Common myeloid progenitor, CD34-positive (primary cell): ENCODE measurements around the gene ACO1.

Experiments used
- CTCF ChIA-PET: fragments of 350-600 bp; sonication (Branson Sonifier 250); formaldehyde crosslinking; loops from one replicate; lab custom pipeline; 2021; ENCODE audit warnings: antibody characterized with exemption; lab: Charles Lee
- POLR2A ChIA-PET: fragments of 350-600 bp; sonication (Branson Sonifier 250); formaldehyde crosslinking; loops from one replicate; lab custom pipeline; 2021; ENCODE audit warnings: antibody characterized with exemption; lab: Charles Lee
- DNase-seq, 3 donors: peaks; one replicate each; pipeline versions ENCODE4 v3.0.0 to v3.0.0-alpha.2; 2013
- H3K27ac ChIP-seq, 2 experiments: 1 replicate in 1 of 2; 2 replicates in 1 of 2; pipeline ENCODE4 v1.7.0; 2013; ENCODE audit warnings: inconsistent platforms in 2 of 2, low read length in 2 of 2, mild to moderate bottlenecking in 2 of 2, low read depth in 1 of 2, moderate library complexity in 1 of 2; ENCODE audit not compliant: severe bottlenecking in 2 of 2, insufficient read depth in 1 of 2, poor library complexity in 1 of 2
- H3K27me3 ChIP-seq, 5 experiments: replicated peaks in 2 of 5; 1 replicate in 3 of 5; 2 replicates in 2 of 5; pipeline versions ENCODE4 v1.6.1 to v1.7.0; 2013; ENCODE audit warnings: low read length in 4 of 5, mild to moderate bottlenecking in 2 of 5, moderate library complexity in 2 of 5, inconsistent platforms in 1 of 5; ENCODE audit not compliant: insufficient read depth in 5 of 5, control insufficient read depth in 4 of 5
- H3K36me3 ChIP-seq, 4 experiments: 1 replicate in 2 of 4; 2 replicates in 2 of 4; pipeline versions ENCODE4 v1.6.1 to v1.7.0; 2013; ENCODE audit warnings: low read length in 3 of 4, control low read depth in 1 of 4, mild to moderate bottlenecking in 1 of 4; ENCODE audit not compliant: control insufficient read depth in 4 of 4, insufficient read depth in 4 of 4
- H3K4me1 ChIP-seq, 4 experiments: 1 replicate in 3 of 4; 2 replicates in 1 of 4; pipeline versions ENCODE4 v1.6.1 to v1.7.1; 2013; ENCODE audit warnings: low read length in 3 of 4, mild to moderate bottlenecking in 3 of 4, control low read depth in 1 of 4, inconsistent platforms in 1 of 4, moderate library complexity in 1 of 4; ENCODE audit not compliant: control insufficient read depth in 4 of 4, insufficient read depth in 4 of 4; ENCODE audit errors: control extremely low read depth in 1 of 4
- H3K4me3 ChIP-seq, 7 experiments: 1 replicate in 4 of 7; 2 replicates in 3 of 7; pipeline versions ENCODE4 v1.5.1 to v1.7.0; 2013; ENCODE audit warnings: mild to moderate bottlenecking in 7 of 7, low read length in 6 of 7, moderate library complexity in 6 of 7, inconsistent platforms in 2 of 7, low read depth in 2 of 7, control low read depth in 1 of 7; ENCODE audit not compliant: insufficient read depth in 4 of 7, control insufficient read depth in 1 of 7; ENCODE audit errors: extremely low read depth in 1 of 7
- H3K9me3 ChIP-seq, 5 experiments: 1 replicate in 4 of 5; 2 replicates in 1 of 5; pipeline versions ENCODE4 v1.6.1 to v1.7.1; 2013; ENCODE audit warnings: low read length in 4 of 5, mild to moderate bottlenecking in 2 of 5, inconsistent platforms in 1 of 5, low read depth in 1 of 5, moderate library complexity in 1 of 5; ENCODE audit not compliant: control insufficient read depth in 4 of 5, insufficient read depth in 2 of 5; ENCODE audit errors: control extremely low read depth in 1 of 5
- WGBS: methylation state at CpG from one replicate; pipeline ENCODE4 v1.1.5; 2013; ENCODE audit not compliant: insufficient coverage; 5-methylcytosine and 5-hydroxymethylcytosine counted together

Gene ACO1

DNA sequence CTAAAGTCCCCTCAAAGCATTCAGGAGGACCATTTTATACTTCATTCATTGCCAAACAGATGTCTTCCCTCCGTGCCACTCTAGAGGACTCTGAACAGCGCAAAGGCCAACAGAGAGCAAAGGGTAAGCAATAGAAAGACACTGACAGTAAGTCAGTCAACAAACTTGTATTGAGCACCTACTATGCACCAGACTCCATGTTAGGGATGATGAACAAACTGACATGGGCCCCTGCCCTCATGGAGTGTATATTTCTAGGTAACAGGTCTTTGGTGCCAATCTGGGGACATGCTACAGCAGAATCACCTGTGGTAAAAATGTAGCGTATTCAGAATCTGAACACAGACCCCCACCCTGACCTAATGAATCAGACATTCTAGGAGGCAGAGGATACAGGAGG lies 3.5 kb upstream of the ACO1 start:
- H3K9me3 ChIP-seq: no peaks in the 10 kb centered on the region
- POLR2A ChIA-PET: no interaction called here
- CTCF ChIA-PET: interaction anchor here (1.3 to 7.4 kb wide), 10 partner anchors 9 to 209 kb away, joined by 6 to 257 read pairs (median 21); partner anchors contain the start of genes NDUFB6 and RIGI
- DNase-seq: no peak
- no peaks in the 10 kb centered on the region for H3K36me3 ChIP-seq
- H3K4me1 ChIP-seq: peaks cover 3 to 24% (median 14%) of the 10 kb centered on the region in 4 experiments
- 93% methylated on average over 2 of the region's 3 CpGs for WGBS
- H3K27me3 ChIP-seq: peaks cover 7 to 14% (median 9%) of the 10 kb centered on the region in 5 experiments
- H3K4me3 ChIP-seq: no peak overlapping the region
- no peak overlapping the region for H3K27ac ChIP-seq

DNA sequence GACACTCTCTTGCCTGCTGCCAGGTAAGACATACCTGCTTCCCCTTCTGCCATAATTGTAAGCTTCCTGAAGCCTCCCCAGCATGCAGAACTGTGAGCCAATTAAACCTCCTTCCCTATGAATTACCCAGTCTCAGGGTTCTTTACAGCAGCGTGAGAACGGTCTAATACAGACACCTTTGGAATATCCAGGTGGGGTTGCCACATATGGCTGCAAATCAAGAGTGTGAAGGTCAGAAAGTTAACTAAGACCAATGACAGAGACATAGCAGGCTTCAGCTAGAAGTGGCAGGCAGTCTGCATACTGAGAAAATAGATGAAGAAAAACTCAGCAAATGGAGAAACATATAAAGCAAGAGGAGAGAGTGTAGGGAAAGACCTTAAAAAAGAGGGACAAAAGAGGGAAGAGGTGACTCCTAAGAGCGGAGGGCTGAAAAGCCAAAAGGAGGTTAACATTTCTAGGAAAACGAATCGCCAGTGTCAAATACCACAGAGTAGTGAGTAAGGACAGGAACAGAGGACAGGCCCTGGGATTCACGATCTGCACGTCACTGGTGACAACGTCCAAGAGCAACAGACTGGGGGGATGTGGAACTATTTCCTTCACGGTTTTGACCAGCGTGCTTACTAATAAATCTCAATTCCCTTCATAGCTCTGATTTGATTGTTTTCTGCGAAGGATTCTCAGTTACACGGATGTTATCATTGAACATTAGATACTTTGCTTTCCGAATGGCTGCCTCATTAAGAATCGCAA lies 1.7 kb upstream of the ACO1 start:
- CTCF ChIA-PET: interaction anchor here (0.7 to 5.0 kb wide), 11 partner anchors 15 to 589 kb away, joined by 3 to 64 read pairs (median 4); partner anchors contain the start of genes NDUFB6 and RIGI
- peak overlapping the region in 2 of 7 experiments; percentile 89 to 93 for H3K4me3 ChIP-seq

DNA sequence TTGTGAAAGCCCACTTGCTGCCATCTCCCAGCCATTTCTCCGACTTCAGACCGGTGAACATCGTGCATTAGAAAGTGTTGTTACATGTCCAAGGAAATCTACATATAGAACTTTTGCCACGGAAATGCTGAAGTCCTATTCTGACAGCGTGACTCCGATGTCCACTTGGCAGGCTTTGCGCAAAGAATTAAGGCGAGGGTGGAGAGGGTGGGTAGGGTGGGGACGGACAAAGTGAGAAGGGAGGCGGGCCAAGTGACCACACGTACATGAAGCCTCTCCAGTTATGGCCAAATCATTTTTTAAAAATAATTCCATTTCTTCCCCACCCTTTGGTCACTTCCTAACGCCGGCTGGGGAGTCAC lies 460 bp upstream of the ACO1 start:
- H3K9me3 ChIP-seq: no peaks in the 10 kb centered on the region
- H3K36me3 ChIP-seq: no peaks in the 10 kb centered on the region
- H3K27ac ChIP-seq: no peak overlapping the region
- ChIA-PET CTCF (interaction anchor here (0.9 to 5.0 kb wide), 8 partner anchors 8 to 195 kb away, joined by 3 to 64 read pairs (median 5); partner anchors contain the start of gene NDUFB6), POLR2A (interaction anchor here (1.1 kb wide), 1 partner anchor 190 kb away, joined by 3 read pairs; no protein-coding TSS in a partner anchor)
- WGBS: 0% methylated on average over 2 of the region's 13 CpGs
- peak overlapping the region; percentile 72 to 98 (median 89) for H3K4me3 ChIP-seq
- H3K4me1 ChIP-seq: peaks cover 3 to 24% (median 14%) of the 10 kb centered on the region in 4 experiments
- H3K27me3 ChIP-seq: peaks cover 4 to 14% (median 9%) of the 10 kb centered on the region in 5 experiments
- DNase-seq: peak in 2 of 3 donors; percentile 27 to 44

More for the DNA sequence above, 1.7 kb upstream of the ACO1 start:
- no peak for DNase-seq
- POLR2A ChIA-PET: no interaction called here
- Histone ChIP-seq H3K9me3 (no peaks in the 10 kb centered on the region), H3K36me3 (no peaks in the 10 kb centered on the region), H3K27ac (no peak overlapping the region), H3K27me3 (peaks cover 4 to 14% (median 9%) of the 10 kb centered on the region in 5 experiments), H3K4me1 (peaks cover 3 to 24% (median 14%) of the 10 kb centered on the region in 4 experiments)
- 64% methylated on average over 14 of the region's 14 CpGs for WGBS

DNA sequence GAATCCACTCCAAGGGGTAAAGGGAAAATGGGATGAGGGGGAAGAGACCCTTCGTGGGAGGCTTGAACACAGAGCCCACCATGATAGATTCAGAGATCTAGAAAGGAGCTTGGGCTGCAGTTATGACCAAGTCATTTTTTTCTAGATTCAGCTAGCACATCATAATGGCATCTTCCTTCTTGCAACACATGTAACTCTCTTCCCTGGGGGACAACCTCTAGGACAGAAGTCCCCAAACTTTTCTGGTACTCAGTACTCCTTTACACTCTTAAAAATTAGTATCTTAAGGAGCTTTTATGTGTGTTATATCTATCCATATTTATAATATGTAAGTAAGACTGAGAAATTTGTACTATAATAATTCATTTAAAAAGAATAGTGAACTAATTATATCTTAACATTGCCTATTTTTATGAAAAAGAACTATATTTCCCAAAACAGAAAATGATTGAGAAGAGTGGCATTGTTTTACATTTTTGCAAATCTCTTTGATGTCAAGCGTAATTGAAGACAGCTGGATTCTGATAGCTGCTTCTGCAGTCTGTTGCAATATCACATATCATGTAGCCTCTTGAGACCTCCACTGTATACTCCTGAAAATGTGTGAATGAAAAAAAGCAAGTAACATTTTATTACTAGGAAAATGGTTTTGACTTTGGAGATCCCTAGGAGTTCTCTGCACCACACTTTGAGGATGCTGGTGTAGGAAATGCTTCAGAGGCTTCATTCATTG lies 875 bp downstream of the ACO1 start:
- POLR2A ChIA-PET: interaction anchor here (0.5 to 1.1 kb wide), 2 partner anchors 141 to 189 kb away, joined by 3 read pairs; partner anchors contain the start of gene RIGI
- H3K27ac ChIP-seq: peak overlapping the region in 1 of 2 experiments; percentile 43
- no peaks in the 10 kb centered on the region for H3K9me3 ChIP-seq
- peaks cover 4 to 12% (median 8%) of the 10 kb centered on the region in 5 experiments for H3K27me3 ChIP-seq
- H3K4me3 ChIP-seq: peak overlapping the region; percentile 72 to 98 (median 89)
- no peaks in the 10 kb centered on the region for H3K36me3 ChIP-seq
- CTCF ChIA-PET: interaction anchor here (0.9 to 5.0 kb wide), 8 partner anchors 9 to 584 kb away, joined by 3 to 64 read pairs (median 4); no protein-coding TSS in a partner anchor
- DNase-seq: no peak
- H3K4me1 ChIP-seq: peaks cover 3 to 24% (median 14%) of the 10 kb centered on the region in 4 experiments
- 0% methylated on average over 1 of the region's 2 CpGs for WGBS

DNA sequence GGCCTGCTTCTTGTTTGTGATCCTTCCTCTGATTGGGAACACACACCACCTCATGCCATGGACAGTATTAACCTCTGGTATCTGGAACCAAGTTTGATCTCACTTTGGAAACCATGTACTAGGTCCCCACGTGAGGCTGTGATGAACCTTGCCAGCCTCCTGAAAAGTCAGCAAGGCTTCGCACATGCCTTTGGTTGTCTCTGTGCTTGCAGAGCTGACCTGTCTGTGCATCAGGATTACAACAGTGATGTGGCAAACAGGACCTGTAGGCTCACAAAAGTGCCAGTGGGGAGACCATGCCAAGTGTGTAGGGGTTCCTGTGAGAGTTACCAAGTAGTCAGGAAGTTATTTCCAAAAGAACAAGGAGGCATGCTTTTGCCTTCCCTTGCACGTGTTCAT lies 1.4 kb downstream of the ACO1 start:
- Histone ChIP-seq H3K27ac (no peak overlapping the region), H3K36me3 (no peaks in the 10 kb centered on the region), H3K4me1 (peaks cover 3 to 24% (median 14%) of the 10 kb centered on the region in 4 experiments), H3K9me3 (no peaks in the 10 kb centered on the region), H3K27me3 (peaks cover under 1 to 11% (median 7%) of the 10 kb centered on the region in 5 experiments), H3K4me3 (no peak overlapping the region)
- 94% methylated on average over 2 of the region's 3 CpGs for WGBS
- CTCF ChIA-PET: interaction anchor here (1.1 to 5.0 kb wide), 4 partner anchors 10 to 582 kb away, joined by 3 to 64 read pairs (median 4); no protein-coding TSS in a partner anchor
- POLR2A ChIA-PET: no interaction called here
- no peak for DNase-seq

DNA sequence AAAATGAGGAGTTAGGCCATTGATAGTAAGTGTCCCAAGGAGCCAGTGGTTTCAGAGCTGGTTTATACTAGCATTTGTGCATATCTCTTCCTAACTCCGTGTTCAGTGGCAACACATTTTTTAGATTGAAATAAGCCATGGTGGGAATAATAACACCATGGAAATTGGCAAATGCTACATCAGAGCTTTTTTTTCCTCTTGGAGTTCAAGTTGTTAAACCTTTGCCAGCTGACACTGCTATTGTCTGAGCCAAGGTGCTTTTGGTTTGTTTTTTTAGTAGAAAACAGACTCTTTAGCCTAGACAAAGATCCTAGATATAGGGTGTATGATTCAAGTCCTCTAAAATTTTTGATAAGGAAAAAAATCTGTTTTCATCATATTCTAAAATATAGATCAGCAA lies 2.8 kb downstream of the ACO1 start:
- Histone ChIP-seq H3K27me3 (peaks cover 0 to 9% (median 2%) of the 10 kb centered on the region in 5 experiments), H3K9me3 (no peaks in the 10 kb centered on the region), H3K36me3 (no peaks in the 10 kb centered on the region), H3K27ac (no peak overlapping the region), H3K4me1 (peaks cover 3 to 24% (median 14%) of the 10 kb centered on the region in 4 experiments), H3K4me3 (no peak overlapping the region)
- WGBS: 100% methylated on average over 1 of the region's 1 CpG
- POLR2A ChIA-PET: no interaction called here
- CTCF ChIA-PET: interaction anchor here (0.8 to 3.4 kb wide), 5 partner anchors 9 to 581 kb away, joined by 3 to 15 read pairs (median 4); no protein-coding TSS in a partner anchor
- DNase-seq: no peak
